Effector CD4-positive, alpha-beta T cell (primary cell): ENCODE measurements around the gene CAV1. TPM values are rescaled to one million over a fixed set of nuclear protein-coding genes. Genes with fewer than 3 reads are reported as not detected.
"Not testable (repeated sequence)": the region's sequence is repeated elsewhere in the genome, so short reads cannot be mapped to it uniquely, and the experiment has no call there.

Source experiments
- DNase-seq: peaks from one replicate; pipeline ENCODE4 v3.0.0-alpha.2; 2020
- total RNA-seq: gene quantifications from one replicate; lab custom pipeline; 2026; lab: John Stamatoyannopoulos, UW

Gene CAV1, protein sequence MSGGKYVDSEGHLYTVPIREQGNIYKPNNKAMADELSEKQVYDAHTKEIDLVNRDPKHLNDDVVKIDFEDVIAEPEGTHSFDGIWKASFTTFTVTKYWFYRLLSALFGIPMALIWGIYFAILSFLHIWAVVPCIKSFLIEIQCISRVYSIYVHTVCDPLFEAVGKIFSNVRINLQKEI
- not detected for total RNA-seq

DNA sequence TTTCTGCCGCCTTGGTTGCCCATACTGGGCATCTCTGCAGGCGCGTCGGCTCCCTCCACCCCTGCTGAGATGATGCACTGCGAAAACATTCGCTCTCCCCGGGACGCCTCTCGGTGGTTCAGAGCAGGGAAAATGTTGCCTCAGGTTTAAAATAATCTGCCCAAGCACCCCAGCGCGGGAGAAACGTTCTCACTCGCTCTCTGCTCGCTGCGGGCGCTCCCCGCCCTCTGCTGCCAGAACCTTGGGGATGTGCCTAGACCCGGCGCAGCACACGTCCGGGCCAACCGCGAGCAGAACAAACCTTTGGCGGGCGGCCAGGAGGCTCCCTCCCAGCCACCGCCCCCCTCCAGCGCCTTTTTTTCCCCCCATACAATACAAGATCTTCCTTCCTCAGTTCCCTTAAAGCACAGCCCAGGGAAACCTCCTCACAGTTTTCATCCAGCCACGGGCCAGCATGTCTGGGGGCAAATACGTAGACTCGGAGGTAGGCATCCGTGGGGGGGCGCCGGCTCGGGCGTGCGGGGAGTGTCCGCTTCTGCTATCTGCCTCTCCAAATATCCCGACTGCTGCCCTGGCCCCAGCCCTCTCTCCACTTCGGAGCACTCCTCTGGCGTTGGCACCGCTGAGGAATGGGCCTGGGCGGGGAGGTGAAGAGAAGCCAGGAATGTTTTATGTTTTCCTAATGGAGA, at the start of gene CAV1:
Gene CAV1, plus strand, starts transcription at position 428 of the 689 bp plus-strand sequence. Its CDS starts 27 bp downstream, at position 455.
- DNase-seq, result peak; percentile 3

- DNase-seq, result no peak
These were observed 47.2 kb upstream of the CAV1 start for GRCh38 chr7:116477625-116478024.

- no peak for DNase-seq
These were observed 46.0 kb upstream of the CAV1 start for GRCh38 chr7:116478834-116479233.

GRCh38 chr7:116483271-116483942, 41.4 kb upstream of the CAV1 start:
- DNase-seq, result no peak

GRCh38 chr7:116484389-116484788, 40.4 kb upstream of the CAV1 start:
- DNase-seq, result not testable (repeated sequence)

GRCh38 chr7:116487907-116488521, 36.8 kb upstream of the CAV1 start:
- no peak for DNase-seq

DNA sequence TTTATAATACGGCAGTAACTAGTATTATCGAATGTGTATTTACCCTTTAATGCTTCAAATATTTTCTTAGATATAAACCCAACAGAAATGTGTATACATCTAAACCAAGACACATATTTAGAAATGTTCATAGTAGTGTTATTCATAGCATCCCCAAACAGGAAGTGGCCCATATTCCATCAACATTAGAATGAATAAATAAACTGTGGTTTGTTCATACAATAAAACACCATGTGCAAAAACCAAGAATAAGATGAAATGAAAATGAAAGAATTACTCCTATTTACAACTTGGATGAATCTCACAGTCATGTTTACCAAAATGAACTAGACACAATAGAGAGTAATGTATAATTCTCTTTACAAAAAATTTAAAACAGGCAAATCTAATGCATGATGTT, 34.5 kb upstream of the CAV1 start:
- DNase-seq, result no peak

GRCh38 chr7:116491887-116492653, 32.8 kb upstream of the CAV1 start:
- DNase-seq, result no peak

- DNase-seq, result no peak
These were observed 32.2 kb upstream of the CAV1 start for GRCh38 chr7:116492654-116493109.

DNA sequence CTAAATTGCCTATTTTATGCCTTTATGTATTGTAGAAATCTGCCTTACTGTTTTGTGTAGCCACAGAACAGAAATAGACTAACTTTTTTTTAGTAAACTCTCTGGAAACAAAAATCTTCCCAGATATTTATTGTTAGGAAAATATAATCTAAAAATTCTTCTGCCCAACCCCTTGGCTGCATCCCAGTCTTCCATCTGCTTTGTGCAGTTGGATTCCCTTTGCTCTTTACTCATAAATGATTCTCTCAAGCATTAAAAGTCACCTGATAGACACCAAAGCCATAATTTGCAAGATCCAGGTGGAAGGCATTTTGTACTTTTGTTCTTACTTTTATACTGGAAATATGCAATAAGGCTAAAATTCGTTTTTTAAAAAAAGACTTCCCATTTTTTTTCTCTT, 31.4 kb upstream of the CAV1 start:
- DNase-seq, result no peak

DNA sequence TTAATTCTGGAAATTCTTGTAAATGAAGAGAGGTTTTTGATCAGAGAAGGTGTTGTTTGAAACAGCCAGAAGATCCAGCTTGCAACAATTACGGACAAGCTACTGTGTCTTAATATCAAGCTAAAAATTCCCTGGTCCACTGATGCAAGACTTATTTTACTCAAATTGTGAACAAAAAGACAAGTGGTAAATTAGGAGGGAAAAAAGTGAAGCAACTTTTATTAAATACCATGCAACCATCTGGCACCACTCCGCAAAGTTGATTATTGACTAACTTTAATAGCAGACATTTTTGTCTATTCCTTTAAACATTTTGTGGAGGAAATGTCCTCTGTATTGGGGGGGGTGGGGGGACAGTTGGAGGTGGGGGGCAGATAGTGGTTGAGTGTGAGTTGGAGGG, 30.4 kb upstream of the CAV1 start:
- DNase-seq, result no peak

- no peak for DNase-seq
These were observed 29.1 kb upstream of the CAV1 start for GRCh38 chr7:116495736-116496135.

GRCh38 chr7:116496653-116497052, 28.2 kb upstream of the CAV1 start:
- no peak for DNase-seq

DNA sequence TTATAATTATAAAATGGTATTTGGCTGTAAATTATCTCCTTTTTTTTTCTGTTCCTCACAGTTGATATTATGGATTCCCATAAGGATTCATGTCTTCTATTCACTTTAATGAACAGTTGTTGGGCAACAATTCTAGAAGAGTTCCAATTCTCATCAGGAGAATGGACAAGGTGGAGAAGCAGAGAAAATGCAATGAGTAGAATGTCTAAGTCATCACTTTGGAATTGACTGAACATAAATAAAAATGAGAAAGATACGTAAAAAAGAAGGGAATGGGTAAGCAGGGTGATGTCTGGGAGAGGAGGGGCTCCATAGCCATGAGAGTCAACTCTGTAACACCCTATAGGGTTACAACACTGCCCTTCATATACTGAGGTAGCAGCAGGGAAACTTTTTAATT, 27.1 kb upstream of the CAV1 start:
- no peak for DNase-seq

DNA sequence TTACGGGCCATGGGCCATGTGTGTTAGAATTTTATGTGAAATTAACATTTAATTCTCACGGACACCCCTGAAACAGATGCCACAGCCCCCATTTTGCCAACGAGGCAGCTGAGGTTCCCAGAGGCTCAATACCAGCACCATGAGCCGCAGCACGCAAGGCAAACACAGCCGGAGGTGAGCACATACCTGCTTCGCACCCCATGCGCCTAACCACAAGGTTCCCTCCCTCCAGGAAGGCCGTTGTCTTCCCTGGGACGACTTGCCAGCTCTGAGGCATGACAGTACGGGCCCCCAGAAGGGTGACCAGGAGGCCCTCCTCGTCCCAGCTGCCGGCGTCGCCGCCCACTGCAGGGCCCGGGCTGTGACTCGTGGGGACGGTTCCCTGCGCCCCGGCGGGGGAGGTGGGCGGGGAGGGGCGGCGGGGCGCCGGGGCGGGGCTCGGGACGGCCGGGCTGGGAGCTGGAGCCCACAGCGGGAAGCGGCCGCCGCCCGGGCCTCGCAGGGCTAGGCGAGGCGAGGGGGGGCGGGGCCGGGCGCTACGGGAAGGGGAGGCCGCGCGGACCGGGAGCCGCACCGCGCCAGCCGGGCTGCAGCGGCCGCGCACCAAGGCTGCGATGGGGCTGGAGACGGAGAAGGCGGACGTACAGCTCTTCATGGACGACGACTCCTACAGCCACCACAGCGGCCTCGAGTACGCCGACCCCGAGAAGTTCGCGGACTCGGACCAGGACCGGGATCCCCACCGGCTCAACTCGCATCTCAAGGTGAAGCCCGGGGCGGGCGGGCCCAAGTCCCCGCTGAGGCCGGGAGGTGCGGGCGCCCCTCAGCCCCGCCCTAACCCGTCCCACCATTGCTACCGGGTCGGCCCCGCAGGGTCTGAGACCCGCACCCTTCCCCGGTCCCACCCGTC, 25.4 kb upstream of the CAV1 start, which contains the start of gene CAV2:
Gene CAV2, plus strand, starts transcription at position 571 of the 910 bp plus-strand sequence. Its CDS starts 44 bp downstream, at position 615.
- DNase-seq, result no peak

DNA sequence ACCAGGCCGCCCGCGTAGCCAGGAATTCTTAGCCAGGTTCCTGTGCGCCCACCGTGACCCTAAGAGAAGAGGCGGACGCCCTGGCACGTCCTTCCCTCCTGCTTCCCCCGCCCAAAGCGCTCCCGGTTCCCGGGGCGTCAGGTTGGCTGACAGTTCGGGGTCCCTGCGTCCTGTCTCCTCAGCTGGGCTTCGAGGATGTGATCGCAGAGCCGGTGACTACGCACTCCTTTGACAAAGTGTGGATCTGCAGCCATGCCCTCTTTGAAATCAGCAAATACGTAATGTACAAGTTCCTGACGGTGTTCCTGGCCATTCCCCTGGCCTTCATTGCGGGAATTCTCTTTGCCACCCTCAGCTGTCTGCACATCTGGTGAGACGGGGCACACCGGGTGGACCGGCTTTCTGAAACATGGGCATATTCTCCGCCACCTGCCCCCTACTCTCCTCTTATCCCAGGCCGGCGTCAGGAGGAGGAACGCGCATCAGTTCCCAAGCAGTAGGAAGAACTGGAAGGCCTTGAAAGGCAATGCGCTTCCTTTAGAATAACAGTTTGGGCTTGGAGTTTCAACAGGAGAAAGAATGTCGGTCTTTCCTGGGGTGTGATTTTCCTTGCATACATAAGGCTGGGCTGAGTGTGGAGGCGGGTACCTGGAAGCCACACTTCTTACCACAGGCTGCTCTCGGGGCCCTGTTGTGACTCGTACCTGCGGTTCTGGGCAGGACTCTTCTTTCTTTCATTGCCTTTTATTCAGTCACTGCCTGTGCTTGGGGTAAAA, 24.6 kb upstream of the CAV1 start:
- no peak for DNase-seq

GRCh38 chr7:116501425-116502167, 23.2 kb upstream of the CAV1 start:
- no peak for DNase-seq

- no peak for DNase-seq
These were observed 22.4 kb upstream of the CAV1 start for GRCh38 chr7:116502201-116503096.

DNA sequence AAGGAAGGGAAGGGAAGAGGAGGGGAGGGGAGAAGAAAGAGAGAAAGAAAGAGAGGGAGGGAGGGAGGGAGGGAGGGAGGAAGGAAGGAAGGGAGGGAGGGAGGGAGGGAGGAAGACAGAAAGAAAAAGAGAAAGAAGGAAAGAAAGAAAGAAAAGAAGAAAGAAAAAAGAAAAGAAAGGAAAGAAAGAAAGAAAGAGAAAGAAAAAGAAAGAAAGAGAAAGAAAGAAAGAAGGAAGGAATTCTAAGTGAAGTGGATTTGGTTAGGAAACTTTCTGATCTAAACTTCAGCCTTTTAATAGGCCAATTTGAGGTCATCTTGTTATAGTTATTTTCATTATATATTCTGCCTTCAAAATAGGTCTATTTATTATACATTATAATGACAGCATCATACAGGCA, 21.0 kb upstream of the CAV1 start:
- DNase-seq, result no peak
